HFFc6 (cell line): Measurements from ENCODE around the gene KAT2B. TPM values are rescaled to one million over a fixed set of nuclear protein-coding genes. Genes with fewer than 3 reads are reported as not detected.
A peak's percentile ranks its signal among the peaks of the same experiment; 100 is the strongest.

Experiments used
- DNase-seq: peaks from one replicate; pipeline ENCODE4 v3.0.0-alpha.2; 2018
- H3K27ac Mint-ChIP-seq: 2 replicates; pipeline ENCODE4 v1.8.0; 2020; ENCODE audit warnings: mild to moderate bottlenecking, mixed read lengths
- H3K27me3 Mint-ChIP-seq: 2 replicates; pipeline ENCODE4 v1.8.0; 2021; ENCODE audit warnings: mild to moderate bottlenecking, moderate library complexity, mixed read lengths; ENCODE audit not compliant: insufficient read depth
- H3K36me3 Mint-ChIP-seq: 2 replicates; pipeline ENCODE4 v1.8.0; 2021; ENCODE audit warnings: low read depth, mixed read lengths
- H3K4me1 Mint-ChIP-seq: 2 replicates; pipeline ENCODE4 v1.8.0; 2020; ENCODE audit warnings: low read depth, mixed read lengths
- H3K4me3 Mint-ChIP-seq: 2 replicates; pipeline ENCODE4 v1.8.0; 2020; ENCODE audit warnings: mild to moderate bottlenecking, moderate library complexity, mixed read lengths
- H3K9me3 Mint-ChIP-seq: 2 replicates; pipeline ENCODE4 v1.8.0; 2020; ENCODE audit warnings: mild to moderate bottlenecking, mixed read lengths
- CTCF ChIP-seq: fragments of 200-600 bp; sonication (generic); IDR thresholded peaks from 2 replicates; pipeline ENCODE4 v1.5.0; 2021; ENCODE audit warnings: antibody characterized with exemption, mild to moderate bottlenecking
- total RNA-seq, 6 experiments: library from RNA; stranded (reverse); fragmentation: NEBNext Ultra II Directional; extraction: Animal tissue kit (Norgen Biotek cat#: 25700); gene quantifications; 2 replicates in 1 of 6; 3 replicates in 5 of 6; pipeline ENCODE4 v1.2.3, GENCODE V29; 2021

KAT2B gene
- total RNA-seq, 6 experiments from 2014 or later = 8.3 to 17.3 (median 12.5) TPM

GRCh38 chr3:20068512-20069177 is 28.4 kb downstream of the KAT2B start:
- TF ChIP-seq CTCF = no peak
- Mint-ChIP-seq H3K27me3 (no peaks in the 10 kb centered on the region), H3K27ac (no peak overlapping the region), H3K36me3 (no peaks in the 10 kb centered on the region), H3K4me3 (no peak overlapping the region), H3K4me1 (peaks cover 32% of the 10 kb centered on the region), H3K9me3 (no peaks in the 10 kb centered on the region)
- no peak for DNase-seq

- DNase-seq = no peak
- Mint-ChIP-seq H3K27me3 (no peaks in the 10 kb centered on the region), H3K9me3 (no peaks in the 10 kb centered on the region), H3K4me3 (no peak overlapping the region), H3K27ac (no peak overlapping the region), H3K4me1 (peaks cover 37% of the 10 kb centered on the region), H3K36me3 (no peaks in the 10 kb centered on the region)
- no peak for TF ChIP-seq CTCF
These were observed 28.9 kb downstream of the KAT2B start for GRCh38 chr3:20069178-20069532.

GRCh38 chr3:20071175-20071574 is 30.9 kb downstream of the KAT2B start:
- Mint-ChIP-seq H3K4me1 (peaks cover 35% of the 10 kb centered on the region), H3K9me3 (no peaks in the 10 kb centered on the region)

GRCh38 chr3:20072422-20072821 is 32.2 kb downstream of the KAT2B start:
- DNase-seq = no peak
- Mint-ChIP-seq H3K4me1 (peaks cover 31% of the 10 kb centered on the region), H3K27me3 (no peaks in the 10 kb centered on the region), H3K36me3 (no peaks in the 10 kb centered on the region), H3K27ac (no peak overlapping the region), H3K9me3 (no peaks in the 10 kb centered on the region), H3K4me3 (no peak overlapping the region)
- no peak for TF ChIP-seq CTCF

More at GRCh38 chr3:20071175-20071574, 30.9 kb downstream of the KAT2B start:
- TF ChIP-seq CTCF = no peak
- Mint-ChIP-seq H3K4me3 (no peak overlapping the region), H3K27ac (no peak overlapping the region), H3K36me3 (no peaks in the 10 kb centered on the region), H3K27me3 (no peaks in the 10 kb centered on the region)
- DNase-seq = no peak

- Mint-ChIP-seq H3K4me3 (no peak overlapping the region), H3K9me3 (no peaks in the 10 kb centered on the region), H3K36me3 (no peaks in the 10 kb centered on the region), H3K27ac (peak overlapping the region; percentile 14; the same call in 1 of the 2 replicates), H3K4me1 (peaks cover 29% of the 10 kb centered on the region), H3K27me3 (no peaks in the 10 kb centered on the region)
- DNase-seq = no peak
- TF ChIP-seq CTCF = no peak
These were observed 32.8 kb downstream of the KAT2B start for GRCh38 chr3:20073068-20073467.
